NB4 (cell line): ENCODE measurements around the gene KRCC1.

Experiments used
- MYC ChIP-seq: IDR thresholded peaks from 2 replicates; pipeline ENCODE4 v1.6.1; 2011; ENCODE audit warnings: low read depth, low read length
- POLR2A ChIP-seq: IDR thresholded peaks from 2 replicates; pipeline ENCODE4 v1.6.1; 2011; ENCODE audit warnings: mild to moderate bottlenecking; ENCODE audit not compliant: insufficient read length; ENCODE audit errors: extremely low read depth
- TF ChIP-seq, protein P1 (sequence below): IDR thresholded peaks from 2 replicates; pipeline ENCODE4 v1.6.1; 2011; ENCODE audit warnings: low read depth, low read length
- TF ChIP-seq, protein P2 (sequence below): IDR thresholded peaks from one replicate; pipeline ENCODE4 v1.5.1; 2012; ENCODE audit warnings: low read depth, low read length

DNA sequence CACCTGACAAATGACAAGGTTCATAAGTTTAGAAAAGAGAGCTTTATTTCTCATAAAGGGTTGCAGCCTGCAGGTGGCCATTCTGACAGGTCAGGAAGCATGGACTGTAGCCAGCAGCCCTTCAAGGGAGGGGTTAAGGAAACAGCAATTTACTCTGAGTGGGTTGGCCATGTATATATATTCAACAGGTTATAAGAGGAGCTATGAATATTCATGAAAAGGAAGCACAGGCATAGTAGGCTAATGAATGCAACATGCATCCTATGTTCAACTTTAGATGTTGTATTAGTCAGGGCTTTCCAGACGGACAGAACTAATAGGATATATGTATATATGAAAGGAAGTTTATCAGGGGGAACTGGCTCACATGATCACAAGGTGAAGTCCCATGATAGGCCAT, 59.8 kb downstream of the KRCC1 start:
- TF ChIP-seq POLR2A (no peak), MYC (no peak)
- TF ChIP-seq, protein P1, sequence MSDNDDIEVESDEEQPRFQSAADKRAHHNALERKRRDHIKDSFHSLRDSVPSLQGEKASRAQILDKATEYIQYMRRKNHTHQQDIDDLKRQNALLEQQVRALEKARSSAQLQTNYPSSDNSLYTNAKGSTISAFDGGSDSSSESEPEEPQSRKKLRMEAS = no peak
- TF ChIP-seq, protein P2, sequence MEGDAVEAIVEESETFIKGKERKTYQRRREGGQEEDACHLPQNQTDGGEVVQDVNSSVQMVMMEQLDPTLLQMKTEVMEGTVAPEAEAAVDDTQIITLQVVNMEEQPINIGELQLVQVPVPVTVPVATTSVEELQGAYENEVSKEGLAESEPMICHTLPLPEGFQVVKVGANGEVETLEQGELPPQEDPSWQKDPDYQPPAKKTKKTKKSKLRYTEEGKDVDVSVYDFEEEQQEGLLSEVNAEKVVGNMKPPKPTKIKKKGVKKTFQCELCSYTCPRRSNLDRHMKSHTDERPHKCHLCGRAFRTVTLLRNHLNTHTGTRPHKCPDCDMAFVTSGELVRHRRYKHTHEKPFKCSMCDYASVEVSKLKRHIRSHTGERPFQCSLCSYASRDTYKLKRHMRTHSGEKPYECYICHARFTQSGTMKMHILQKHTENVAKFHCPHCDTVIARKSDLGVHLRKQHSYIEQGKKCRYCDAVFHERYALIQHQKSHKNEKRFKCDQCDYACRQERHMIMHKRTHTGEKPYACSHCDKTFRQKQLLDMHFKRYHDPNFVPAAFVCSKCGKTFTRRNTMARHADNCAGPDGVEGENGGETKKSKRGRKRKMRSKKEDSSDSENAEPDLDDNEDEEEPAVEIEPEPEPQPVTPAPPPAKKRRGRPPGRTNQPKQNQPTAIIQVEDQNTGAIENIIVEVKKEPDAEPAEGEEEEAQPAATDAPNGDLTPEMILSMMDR = no peak
